Measurements from ENCODE around the gene PNPLA5. TPM values are rescaled to one million over a fixed set of nuclear protein-coding genes. Genes with fewer than 3 reads are reported as not detected.

PNPLA5 gene
- total and polyA plus RNA-seq, 4 donors, result not detected

DNA sequence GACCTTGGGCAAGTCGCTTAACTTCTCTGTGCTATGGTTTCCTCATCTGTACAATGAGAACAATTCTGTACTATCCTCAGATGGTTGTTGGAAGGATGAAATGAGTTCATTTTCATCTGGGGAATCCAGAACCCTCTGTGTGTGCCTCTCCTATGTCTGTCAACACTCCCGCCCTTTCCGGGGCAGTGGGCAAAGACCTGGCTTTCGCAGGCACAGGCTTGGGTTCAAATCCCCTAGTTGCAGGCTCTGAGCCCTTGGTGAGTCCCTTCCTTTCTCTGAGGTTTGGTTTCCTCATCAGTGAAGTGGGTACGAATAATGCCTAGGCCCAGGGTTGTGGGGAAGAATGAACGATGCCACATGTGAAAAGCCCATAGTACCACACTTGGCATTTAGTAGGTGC lies 6.0 kb downstream of the PNPLA5 start:
- Histone ChIP-seq H3K27ac (ENCODE audit: low read depth in 1 of 2, low read length in 2 of 2) (no peak overlapping the region), H3K4me3 (ENCODE audit: low read depth in 1 of 3, low read length in 3 of 3) (no peak overlapping the region), H3K27me3 (ENCODE audit: control insufficient read depth in 4 of 4, insufficient read depth in 4 of 4, low read length in 3 of 4) (no peaks in the 10 kb centered on the region), H3K9ac (ENCODE audit: low read depth in 1 of 2, low read length in 2 of 2) (no peak overlapping the region), H3K4me1 (ENCODE audit: control insufficient read depth in 4 of 4, insufficient read depth in 4 of 4, low read length in 3 of 4) (peaks cover 0 to 6% (median 2%) of the 10 kb centered on the region in 4 donors), H3K9me3 (ENCODE audit: control insufficient read depth in 4 of 4, low read length in 3 of 4) (no peaks in the 10 kb centered on the region), H3K36me3 (ENCODE audit: control insufficient read depth in 4 of 4, insufficient read depth in 3 of 4, low read depth in 1 of 4, low read length in 3 of 4) (no peaks in the 10 kb centered on the region)
- no peak for DNase-seq (ENCODE audit: low spot score)
- no peak for TF ChIP-seq SP1 (IDR thresholded peaks at IDR 0.05)
- 90% methylated on average over 6 of the region's 6 CpGs for WGBS

DNA sequence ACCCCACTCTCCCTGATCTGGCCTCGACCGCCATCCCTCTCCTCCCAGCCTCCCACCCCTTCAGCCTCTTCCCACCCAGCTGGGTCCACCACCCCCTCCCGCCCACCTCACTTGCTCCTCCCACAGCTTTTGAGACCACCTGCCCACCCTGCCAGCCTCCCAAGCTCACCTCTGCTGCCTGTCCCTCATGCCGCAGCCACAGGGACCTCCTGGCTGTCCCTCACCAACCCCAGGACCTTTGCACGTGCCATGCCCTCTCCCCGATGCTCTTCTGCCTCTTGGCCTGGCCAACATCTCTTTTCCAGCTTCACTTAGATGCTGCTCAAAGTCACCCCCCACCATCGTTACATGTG lies 6.5 kb downstream of the PNPLA5 start:
- DNase-seq (ENCODE audit: low spot score), result no peak
- TF ChIP-seq RXRA (IDR thresholded peaks at IDR 0.05), result no peak
- TF ChIP-seq NR2F2 (IDR thresholded peaks at IDR 0.05), result no peak
- TF ChIP-seq CTCF (IDR thresholded peaks at IDR 0.05; ENCODE audit: low read depth, low read length, missing input control), result no peak
- no peak for TF ChIP-seq ZBTB33 (IDR thresholded peaks at IDR 0.05)
- TF ChIP-seq, protein P1, sequence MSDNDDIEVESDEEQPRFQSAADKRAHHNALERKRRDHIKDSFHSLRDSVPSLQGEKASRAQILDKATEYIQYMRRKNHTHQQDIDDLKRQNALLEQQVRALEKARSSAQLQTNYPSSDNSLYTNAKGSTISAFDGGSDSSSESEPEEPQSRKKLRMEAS (IDR thresholded peaks at IDR 0.05), result no peak
- TF ChIP-seq FOXA2 (IDR thresholded peaks at IDR 0.05), result no peak
- TF ChIP-seq HNF4A (conservative IDR thresholded peaks at IDR 0.05), result no peak
- TF ChIP-seq, protein P2, sequence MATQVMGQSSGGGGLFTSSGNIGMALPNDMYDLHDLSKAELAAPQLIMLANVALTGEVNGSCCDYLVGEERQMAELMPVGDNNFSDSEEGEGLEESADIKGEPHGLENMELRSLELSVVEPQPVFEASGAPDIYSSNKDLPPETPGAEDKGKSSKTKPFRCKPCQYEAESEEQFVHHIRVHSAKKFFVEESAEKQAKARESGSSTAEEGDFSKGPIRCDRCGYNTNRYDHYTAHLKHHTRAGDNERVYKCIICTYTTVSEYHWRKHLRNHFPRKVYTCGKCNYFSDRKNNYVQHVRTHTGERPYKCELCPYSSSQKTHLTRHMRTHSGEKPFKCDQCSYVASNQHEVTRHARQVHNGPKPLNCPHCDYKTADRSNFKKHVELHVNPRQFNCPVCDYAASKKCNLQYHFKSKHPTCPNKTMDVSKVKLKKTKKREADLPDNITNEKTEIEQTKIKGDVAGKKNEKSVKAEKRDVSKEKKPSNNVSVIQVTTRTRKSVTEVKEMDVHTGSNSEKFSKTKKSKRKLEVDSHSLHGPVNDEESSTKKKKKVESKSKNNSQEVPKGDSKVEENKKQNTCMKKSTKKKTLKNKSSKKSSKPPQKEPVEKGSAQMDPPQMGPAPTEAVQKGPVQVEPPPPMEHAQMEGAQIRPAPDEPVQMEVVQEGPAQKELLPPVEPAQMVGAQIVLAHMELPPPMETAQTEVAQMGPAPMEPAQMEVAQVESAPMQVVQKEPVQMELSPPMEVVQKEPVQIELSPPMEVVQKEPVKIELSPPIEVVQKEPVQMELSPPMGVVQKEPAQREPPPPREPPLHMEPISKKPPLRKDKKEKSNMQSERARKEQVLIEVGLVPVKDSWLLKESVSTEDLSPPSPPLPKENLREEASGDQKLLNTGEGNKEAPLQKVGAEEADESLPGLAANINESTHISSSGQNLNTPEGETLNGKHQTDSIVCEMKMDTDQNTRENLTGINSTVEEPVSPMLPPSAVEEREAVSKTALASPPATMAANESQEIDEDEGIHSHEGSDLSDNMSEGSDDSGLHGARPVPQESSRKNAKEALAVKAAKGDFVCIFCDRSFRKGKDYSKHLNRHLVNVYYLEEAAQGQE (IDR thresholded peaks at IDR 0.05), result no peak
- no peak for TF ChIP-seq YY1 (IDR thresholded peaks at IDR 0.05)
- no peak for TF ChIP-seq JUND (IDR thresholded peaks at IDR 0.05)
- no peak for TF ChIP-seq GABPA (IDR thresholded peaks at IDR 0.05 in 1 of 2, conservative IDR thresholded peaks at IDR 0.05 in 1 of 2)
- no peak for TF ChIP-seq TAF1 (conservative IDR thresholded peaks at IDR 0.05)
- TF ChIP-seq EGR1 (IDR thresholded peaks at IDR 0.05; ENCODE audit: low read depth in 2 of 2), result no peak
- no peak for TF ChIP-seq ATF3 (IDR thresholded peaks at IDR 0.05)

More for the DNA sequence above, 6.5 kb downstream of the PNPLA5 start:
- Histone ChIP-seq H3K4me1 (ENCODE audit: control insufficient read depth in 4 of 4, insufficient read depth in 4 of 4, low read length in 3 of 4) (peaks cover 0 to 6% (median 2%) of the 10 kb centered on the region in 4 donors), H3K36me3 (ENCODE audit: control insufficient read depth in 4 of 4, insufficient read depth in 3 of 4, low read depth in 1 of 4, low read length in 3 of 4) (no peaks in the 10 kb centered on the region), H3K27ac (ENCODE audit: low read depth in 1 of 2, low read length in 2 of 2) (no peak overlapping the region), H3K9me3 (ENCODE audit: control insufficient read depth in 4 of 4, low read length in 3 of 4) (no peaks in the 10 kb centered on the region), H3K9ac (ENCODE audit: low read depth in 1 of 2, low read length in 2 of 2) (no peak overlapping the region), H3K4me3 (ENCODE audit: low read depth in 1 of 3, low read length in 3 of 3) (no peak overlapping the region), H3K27me3 (ENCODE audit: control insufficient read depth in 4 of 4, insufficient read depth in 4 of 4, low read length in 3 of 4) (no peaks in the 10 kb centered on the region)
- 70% methylated on average over 7 of the region's 7 CpGs for WGBS

Measured in liver (tissue), 9 donors.